ENCODE data around the gene PCDHB5. TPM values are rescaled to one million over a fixed set of nuclear protein-coding genes. Genes with fewer than 3 reads are reported as not detected.
A peak's percentile ranks its signal among the peaks of the same experiment; 100 is the strongest.

Gene PCDHB5
- polyA plus RNA-seq, 1 of the 3 experiments (the other 2 are of a cell fraction) = 0.10 TPM

- no peaks in the 10 kb centered on the region for H4K20me1 ChIP-seq (ENCODE audit: insufficient read depth)
- no peaks in the 10 kb centered on the region for H3K27me3 ChIP-seq (ENCODE audit: insufficient read depth)
- H3K4me1 ChIP-seq (ENCODE audit: control insufficient read depth in 1 of 2, insufficient read depth in 2 of 2, low read depth in 1 of 2, low read length in 1 of 2) = no peaks in the 10 kb centered on the region; a peak in 1 of 4 replicates
- H2AFZ ChIP-seq (ENCODE audit: low read depth) = no peak overlapping the region
- TF ChIP-seq IRF3 (IDR thresholded peaks at IDR 0.05; ENCODE audit: low read depth, low read length) (no peak), GATA2 (CRISPR knock-in tag; IDR thresholded peaks at IDR 0.05) (no peak)
- H3K9me3 ChIP-seq = no peaks in the 10 kb centered on the region; the same call in 1 of the 2 replicates
- no peak overlapping the region for H3K4me3 ChIP-seq (ENCODE audit: low read depth in 2 of 2, low read length in 1 of 2)
- no peak overlapping the region for H3K9ac ChIP-seq
- H3F3A ChIP-seq (replicated peaks; ENCODE audit: insufficient read depth) = no peaks in the 10 kb centered on the region
- H3K27ac ChIP-seq (ENCODE audit: low read depth in 2 of 2, low read length in 1 of 2) = no peak overlapping the region
- CTCF ChIA-PET = no interaction called here
- WGBS (ENCODE audit: low lambda C conversion rate) = 13% methylated on average over 1 of the region's 1 CpG
- POLR2A ChIA-PET = no interaction called here
- no peak overlapping the region for H3K4me2 ChIP-seq
- DNase-seq = no peak
- H3K79me2 ChIP-seq (ENCODE audit: insufficient read depth) = no peaks in the 10 kb centered on the region
- H3K9me2 ChIP-seq = no peaks in the 10 kb centered on the region
- H3K36me3 ChIP-seq (replicated peaks in 1 of 2; ENCODE audit: control insufficient read depth in 1 of 2, insufficient read depth in 2 of 2, low read length in 1 of 2) = peaks cover 0 to 6% of the 10 kb centered on the region in 2 experiments
Measured at GRCh38 chr5:141180313-141180712, 45.3 kb downstream of the PCDHB5 start.

- peak within 1 kb of the TSS; percentile 19 to 51; a peak in 3 of 4 replicates for H3K27ac ChIP-seq (ENCODE audit: low read depth in 2 of 2, low read length in 1 of 2)
- peak within 1 kb of the TSS; percentile 41 for H3K4me2 ChIP-seq
Measured at GRCh38 chr5:141182248-141182647, 47.2 kb downstream of the PCDHB5 start, which contains the start of gene PCDHB16. TSS of gene PCDHB16 (plus strand) at chr5:141182387. CDS start at chr5:141182560, 173 bp downstream.

More at GRCh38 chr5:141182248-141182647, 47.2 kb downstream of the PCDHB5 start, which contains the start of gene PCDHB16:
- no peaks in the 10 kb centered on the region for H3F3A ChIP-seq (replicated peaks; ENCODE audit: insufficient read depth)
- ChIA-PET POLR2A (interaction anchor here (1.0 to 1.4 kb wide), 3 partner anchors 138 to 382 kb away, joined by 6 to 7 read pairs (median 7); partner anchors contain the start of gene TAF7), CTCF (interaction anchor here (0.6 to 2.5 kb wide), 29 partner anchors 9 to 452 kb away, joined by 3 to 27 read pairs (median 3); partner anchors contain the start of genes PCDHB1, PCDHB10, PCDHB11 and PCDHB14)
- DNase-seq = peak; percentile 64
- no peaks in the 10 kb centered on the region for H3K9me3 ChIP-seq
- 18% methylated on average over 13 of the region's 13 CpGs for WGBS (ENCODE audit: low lambda C conversion rate)
- no peaks in the 10 kb centered on the region for H3K27me3 ChIP-seq (ENCODE audit: insufficient read depth)
- no peaks in the 10 kb centered on the region for H3K4me1 ChIP-seq (ENCODE audit: control insufficient read depth in 1 of 2, insufficient read depth in 2 of 2, low read depth in 1 of 2, low read length in 1 of 2)
- no peaks in the 10 kb centered on the region for H3K79me2 ChIP-seq (ENCODE audit: insufficient read depth)
- peak within 1 kb of the TSS; percentile 47 to 48 for H3K4me3 ChIP-seq (ENCODE audit: low read depth in 2 of 2, low read length in 1 of 2)
- H4K20me1 ChIP-seq (ENCODE audit: insufficient read depth) = no peaks in the 10 kb centered on the region
- no peaks in the 10 kb centered on the region for H3K9me2 ChIP-seq
- no peak within 1 kb of the TSS for H2AFZ ChIP-seq (ENCODE audit: low read depth)
- H3K36me3 ChIP-seq (replicated peaks in 1 of 2; ENCODE audit: control insufficient read depth in 1 of 2, insufficient read depth in 2 of 2, low read length in 1 of 2) = peaks cover 0 to 6% of the 10 kb centered on the region in 2 experiments
- peak within 1 kb of the TSS; percentile 58 for H3K9ac ChIP-seq
- TF ChIP-seq SIN3A (IDR thresholded peaks at IDR 0.05; ENCODE audit: borderline replicate concordance, low read depth, low read length) = no peak
- TF ChIP-seq TEAD4 (IDR thresholded peaks at IDR 0.05; ENCODE audit: borderline replicate concordance, insufficient read depth) = no peak
- TF ChIP-seq MXI1 (IDR thresholded peaks at IDR 0.05; ENCODE audit: low read depth, low read length) = no peak
- no peak for TF ChIP-seq MAX (IDR thresholded peaks at IDR 0.05; ENCODE audit: low read depth)
- no peak for TF ChIP-seq PBX3 (IDR thresholded peaks at IDR 0.05)
- TF ChIP-seq TCF12 (IDR thresholded peaks at IDR 0.05) = no peak
- peak; percentile 70 for TF ChIP-seq RAD21 (IDR thresholded peaks at IDR 0.05; ENCODE audit: low read length)
- TF ChIP-seq JUND (IDR thresholded peaks at IDR 0.05) = no peak
- peak; percentile 64 for TF ChIP-seq CTCF (IDR thresholded peaks at IDR 0.05)
- no peak for TF ChIP-seq GATA2 (CRISPR knock-in tag; IDR thresholded peaks at IDR 0.05)
- TF ChIP-seq SMC3 (IDR thresholded peaks at IDR 0.05; ENCODE audit: low read depth, low read length) = peak; percentile 46; the same call in 1 of the 2 replicates
- no peak for TF ChIP-seq USF1 (IDR thresholded peaks at IDR 0.05; ENCODE audit: borderline replicate concordance, low read depth)
- TF ChIP-seq REST (IDR thresholded peaks at IDR 0.05; ENCODE audit: low read depth, low read length) = no peak
- no peak for TF ChIP-seq NFIC (IDR thresholded peaks at IDR 0.05; ENCODE audit: borderline replicate concordance)
- no peak for TF ChIP-seq YY1 (IDR thresholded peaks at IDR 0.05; ENCODE audit: low read depth)

All from SK-N-SH (cell line).